ENCODE data around the gene RASSF1. TPM values are rescaled to one million over a fixed set of nuclear protein-coding genes. Genes with fewer than 3 reads are reported as not detected.

RASSF1 gene
- total and polyA plus RNA-seq, 2 of the 4 experiments (the other 2 are of a cell fraction), result 17.4 to 53.4 TPM

DNA sequence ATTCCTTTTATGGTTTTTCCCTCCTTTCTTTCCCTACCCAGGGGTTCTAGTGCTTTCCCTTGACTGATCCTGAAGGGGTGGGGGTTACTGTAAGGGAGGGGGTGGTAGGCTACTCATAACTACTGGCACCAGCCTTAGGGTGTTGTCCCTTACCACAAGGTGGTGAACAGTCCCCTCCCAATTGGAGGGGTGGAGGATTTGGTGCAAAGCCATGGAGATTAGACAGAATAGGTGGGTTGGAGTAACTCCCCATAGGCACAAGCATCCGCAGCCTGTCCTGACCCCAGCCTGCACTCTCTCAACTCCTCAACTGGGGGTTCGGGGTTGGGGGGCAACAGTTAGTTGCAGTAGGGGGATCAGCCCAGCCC is 15.5 kb downstream of the RASSF1 start:
- ATAC-seq (ENCODE audit: low read depth) (no peak), DNase-seq (no peak)
- POLR2A ChIA-PET (ENCODE audit: unreplicated experiment), result no interaction called here
- H3K27ac ChIP-seq (ENCODE audit: insufficient read depth, low read length), result no peak overlapping the region
- no peak overlapping the region for H2BK5ac ChIP-seq (ENCODE audit: low read depth, low read length, poor library complexity, severe bottlenecking)
- H3K36me3 ChIP-seq (ENCODE audit: control insufficient read depth, insufficient read depth, low read length), result peaks cover 12% of the 10 kb centered on the region
- H3K4me3 ChIP-seq (ENCODE audit: insufficient read depth, low read depth, low read length), result no peak overlapping the region
- no peak overlapping the region for H3K18ac ChIP-seq (ENCODE audit: low read depth, low read length)
- H4K91ac ChIP-seq (ENCODE audit: insufficient read depth, low read depth, low read length), result no peak overlapping the region
- intact Hi-C loops (cut with micrococcal nuclease) (no loop called here), dilution Hi-C loops (cut with HindIII; ENCODE audit: low sequenced_read_pairs, unreplicated experiment) (no loop called here), in situ Hi-C loops (cut with MboI; ENCODE audit: low sequenced_read_pairs) (loop anchor here (25.0 kb wide), 3 partner anchors 1062 to 1837 kb away; partner anchors contain the start of genes ABHD14B, GPR62, MANF and PCBP4)
- H2AFZ ChIP-seq (replicated peaks; ENCODE audit: low read length, poor library complexity), result no peak overlapping the region
- peaks cover 20% of the 10 kb centered on the region for H3K4me1 ChIP-seq (ENCODE audit: control insufficient read depth, insufficient read depth, low read length)
- H3K4me2 ChIP-seq (ENCODE audit: low read depth, low read length), result no peak overlapping the region
- peaks cover 2% of the 10 kb centered on the region for H3K9me1 ChIP-seq (ENCODE audit: insufficient read depth, low read length)
- TF ChIP-seq RCOR1 (IDR thresholded peaks at IDR 0.05; ENCODE audit: insufficient replicate concordance, low read length), result no peak
- TF ChIP-seq USF2 (IDR thresholded peaks at IDR 0.05; ENCODE audit: low read depth, low read length), result no peak
- no peak for TF ChIP-seq CEBPB (IDR thresholded peaks at IDR 0.05; ENCODE audit: low read depth, low read length)
- TF ChIP-seq FOS (IDR thresholded peaks at IDR 0.05; ENCODE audit: low read depth, low read length), result no peak
- no peak for TF ChIP-seq MXI1 (IDR thresholded peaks at IDR 0.05; ENCODE audit: borderline replicate concordance, low read depth, low read length)
- TF ChIP-seq MAZ (IDR thresholded peaks at IDR 0.05; ENCODE audit: borderline replicate concordance, low read depth, low read length), result no peak
- no peak for TF ChIP-seq RAD21 (IDR thresholded peaks at IDR 0.05; ENCODE audit: low read length)
- TF ChIP-seq CHD1 (IDR thresholded peaks at IDR 0.05; ENCODE audit: low read depth, low read length), result no peak
- no peak for TF ChIP-seq MAFK (IDR thresholded peaks at IDR 0.05; ENCODE audit: low read depth, low read length)
- no peak for TF ChIP-seq CTCF (conservative IDR thresholded peaks at IDR 0.05; ENCODE audit: low read depth, low read length)
- no peak for TF ChIP-seq RFX5 (IDR thresholded peaks at IDR 0.05; ENCODE audit: low read depth, low read length)
- no peak for TF ChIP-seq SMC3 (IDR thresholded peaks at IDR 0.05; ENCODE audit: low read depth, low read length)
- TF ChIP-seq NFE2L2 (IDR thresholded peaks at IDR 0.05; ENCODE audit: low read depth, low read length), result no peak
- H3K56ac ChIP-seq (ENCODE audit: extremely low read depth, insufficient read depth, low read length), result no peak overlapping the region
- CTCF ChIA-PET, result no interaction called here
- H4K20me1 ChIP-seq (ENCODE audit: insufficient read depth, low read length), result peaks cover 9% of the 10 kb centered on the region
- no peak overlapping the region for H4K5ac ChIP-seq (ENCODE audit: low read depth, low read length)
- no peak overlapping the region for H2BK15ac ChIP-seq (ENCODE audit: low read depth, low read length)
- no peak overlapping the region for H2AK5ac ChIP-seq (ENCODE audit: low read depth, low read length)
- BruUV-seq (replicated peaks), result no TSS peak
- no peak overlapping the region for H3K14ac ChIP-seq (replicated peaks; ENCODE audit: low read depth, low read length)
- H2BK20ac ChIP-seq (ENCODE audit: low read depth, low read length), result no peak overlapping the region
- H3K27me3 ChIP-seq (ENCODE audit: control insufficient read depth, insufficient read depth, low read length), result no peaks in the 10 kb centered on the region
- H2AK9ac ChIP-seq (replicated peaks; ENCODE audit: low read depth, low read length, poor library complexity), result no peak overlapping the region
- H3K9me3 ChIP-seq (ENCODE audit: control insufficient read depth, insufficient read depth, low read length), result no peaks in the 10 kb centered on the region
- no peak overlapping the region for H3K9ac ChIP-seq (ENCODE audit: low read depth, low read length)
- no peak overlapping the region for H4K8ac ChIP-seq (ENCODE audit: low read depth in 2 of 2, low read length in 2 of 2)
- no peak overlapping the region for H3K23ac ChIP-seq (ENCODE audit: low read depth, low read length)
- no CpG with 5 or more reads among the region's 2 CpGs for WGBS, 2 experiments (ENCODE audit: extremely low coverage in 2 of 2, insufficient read length in 1 of 2)
- H2BK120ac ChIP-seq (ENCODE audit: low read depth, low read length), result no peak overlapping the region
- H3K79me1 ChIP-seq (ENCODE audit: low read depth in 1 of 2, low read length in 2 of 2), result peaks cover 21 to 37% of the 10 kb centered on the region in 2 experiments
- H3K4ac ChIP-seq (ENCODE audit: low read depth, low read length), result no peak overlapping the region

All from IMR-90 (cell line).